DOHH2 (cell line): ENCODE data around the gene FXYD7.

ENCODE experiments used
- H3F3A ChIP-seq: fragments of 200-600 bp; sonication (generic), shearing (Covaris generic); 2 replicates; pipeline ENCODE4 v1.6.0; 2016; ENCODE audit warnings: antibody characterized with exemption, mild to moderate bottlenecking; ENCODE audit not compliant: control insufficient read depth, insufficient read depth
- H3K27ac ChIP-seq: fragments of 200-600 bp; sonication (generic); 2 replicates; pipeline ENCODE4 v1.5.1; 2014; ENCODE audit warnings: low read depth, mild to moderate bottlenecking, low read length, moderate library complexity
- H3K27me3 ChIP-seq: fragments of 200-600 bp; sonication (generic); 2 replicates; pipeline ENCODE4 v1.6.1; 2014; ENCODE audit warnings: mild to moderate bottlenecking, low read length, mixed read lengths; ENCODE audit not compliant: control insufficient read depth
- H3K36me3 ChIP-seq: fragments of 200-600 bp; sonication (generic); 2 replicates; pipeline ENCODE4 v1.6.1; 2014; ENCODE audit warnings: mild to moderate bottlenecking, low read length, moderate library complexity, mixed read lengths; ENCODE audit not compliant: control insufficient read depth
- H3K4me1 ChIP-seq: fragments of 200-600 bp; sonication (generic); 2 replicates; pipeline ENCODE4 v1.6.1; 2014; ENCODE audit warnings: mild to moderate bottlenecking, low read length, mixed read lengths; ENCODE audit not compliant: control insufficient read depth
- H3K4me2 ChIP-seq: fragments of 200-600 bp; sonication (generic); 2 replicates; pipeline ENCODE4 v1.6.0; 2014; ENCODE audit warnings: mild to moderate bottlenecking, low read length, moderate library complexity
- H3K4me3 ChIP-seq: fragments of 200-600 bp; sonication (generic); 2 replicates; pipeline ENCODE4 v1.5.1; 2014; ENCODE audit warnings: mild to moderate bottlenecking, low read length, mixed read lengths
- H3K79me2 ChIP-seq: fragments of 200-600 bp; sonication (generic); 2 replicates; pipeline ENCODE4 v1.6.1; 2014; ENCODE audit warnings: mild to moderate bottlenecking, low read length, mixed read lengths; ENCODE audit not compliant: control insufficient read depth
- H3K9me2 ChIP-seq: fragments of 200-600 bp; sonication (generic); replicated peaks from 2 replicates; pipeline ENCODE4 v1.6.1; 2014; ENCODE audit warnings: mild to moderate bottlenecking, low read length, mixed read lengths; ENCODE audit not compliant: control insufficient read depth
- H3K9me3 ChIP-seq: fragments of 200-600 bp; sonication (generic); 2 replicates; pipeline ENCODE4 v1.6.1; 2014; ENCODE audit warnings: antibody characterized with exemption, low read length, mixed read lengths; ENCODE audit not compliant: control insufficient read depth, insufficient read depth
- H4K20me1 ChIP-seq: fragments of 200-600 bp; sonication (generic); 2 replicates; pipeline ENCODE4 v1.6.0; 2014; ENCODE audit warnings: low read depth, mild to moderate bottlenecking, antibody characterized with exemption, low read length, moderate library complexity; ENCODE audit not compliant: control insufficient read depth, insufficient read depth
- CTCF ChIP-seq: fragments of 200-600 bp; sonication (generic); IDR thresholded peaks from one replicate; pipeline ENCODE4 v1.5.1; 2014; ENCODE audit warnings: antibody characterized with exemption, mild to moderate bottlenecking, low read depth, low read length; ENCODE audit not compliant: poor library complexity, severe bottlenecking
- EZH2phosphoT487 ChIP-seq: fragments of 200-600 bp; sonication (generic); IDR thresholded peaks from 2 replicates; pipeline ENCODE4 v1.6.1; 2017; ENCODE audit warnings: borderline replicate concordance, mild to moderate bottlenecking, antibody characterized with exemption, low read length, moderate library complexity, mixed read lengths

The FXYD7 gene

GRCh38 chr19:35136977-35137702, 5.9 kb upstream of the FXYD7 start:
- Histone ChIP-seq H3K9me3 (no peaks in the 10 kb centered on the region), H3K27ac (no peak overlapping the region), H3K4me3 (no peak overlapping the region), H3K4me2 (no peak overlapping the region), H3K4me1 (peaks cover 21% of the 10 kb centered on the region), H3K9me2 (no peaks in the 10 kb centered on the region), H3K79me2 (no peaks in the 10 kb centered on the region), H3K36me3 (no peaks in the 10 kb centered on the region), H4K20me1 (no peaks in the 10 kb centered on the region), H3K27me3 (peaks cover 14% of the 10 kb centered on the region), H3F3A (peaks cover 5% of the 10 kb centered on the region; the same call in 1 of the 2 replicates)
- no peak for TF ChIP-seq CTCF
- no peak for TF ChIP-seq EZH2phosphoT487

GRCh38 chr19:35138305-35138892, 4.7 kb upstream of the FXYD7 start, which contains the start of gene FXYD1:
Gene FXYD1 (plus strand): TSS chr19:35138824. CDS start chr19:35140080, 1,256 bp downstream.
- Histone ChIP-seq H3K27ac (no peak within 1 kb of the TSS), H3K9me2 (no peaks in the 10 kb centered on the region), H3K27me3 (peaks cover 23% of the 10 kb centered on the region), H3K4me2 (no peak within 1 kb of the TSS), H3K79me2 (no peaks in the 10 kb centered on the region), H3K9me3 (no peaks in the 10 kb centered on the region), H4K20me1 (no peaks in the 10 kb centered on the region), H3K36me3 (no peaks in the 10 kb centered on the region), H3K4me1 (peaks cover 31% of the 10 kb centered on the region), H3F3A (peaks cover 5% of the 10 kb centered on the region; the same call in 1 of the 2 replicates), H3K4me3 (no peak within 1 kb of the TSS)
- TF ChIP-seq CTCF, result no peak
- TF ChIP-seq EZH2phosphoT487, result no peak

- H3F3A ChIP-seq, result peaks cover 7% of the 10 kb centered on the region; the same call in 1 of the 2 replicates
- peaks cover 38% of the 10 kb centered on the region for H3K4me1 ChIP-seq
- H3K27ac ChIP-seq, result no peak overlapping the region
- H3K4me3 ChIP-seq, result peak overlapping the region; percentile 49
- no peaks in the 10 kb centered on the region for H3K79me2 ChIP-seq
- H3K9me2 ChIP-seq, result no peaks in the 10 kb centered on the region
- peaks cover 38% of the 10 kb centered on the region for H3K27me3 ChIP-seq
- no peaks in the 10 kb centered on the region for H3K9me3 ChIP-seq
- TF ChIP-seq CTCF (no peak), EZH2phosphoT487 (no peak)
- H4K20me1 ChIP-seq, result no peaks in the 10 kb centered on the region
- H3K4me2 ChIP-seq, result peak overlapping the region; percentile 70
- H3K36me3 ChIP-seq, result no peaks in the 10 kb centered on the region
These were observed 2.7 kb upstream of the FXYD7 start for GRCh38 chr19:35140207-35140961.
